GM21526 (cell line): Measurements from ENCODE around the gene AIF1.

Experiments used
- ATAC-seq: cut with Tn5 transposase; IDR thresholded peaks from one replicate; pipeline ENCODE4 v1.9.1; 2021; ENCODE audit warnings: moderate library complexity; ENCODE audit not compliant: unreplicated experiment, low FRiP score

The AIF1 gene

GRCh38 chr6:31661262-31662123, 46.5 kb downstream of the AIF1 start:
- ATAC-seq = no peak

- ATAC-seq = no peak
Measured at GRCh38 chr6:31662124-31662723, 47.2 kb downstream of the AIF1 start.

GRCh38 chr6:31663126-31663960, 48.3 kb downstream of the AIF1 start:
- ATAC-seq = no peak

- ATAC-seq = no peak
Measured at GRCh38 chr6:31663961-31664789, 49.1 kb downstream of the AIF1 start.

- no peak for ATAC-seq
Measured at GRCh38 chr6:31664790-31665500, 49.9 kb downstream of the AIF1 start, which contains the start of gene GPANK1. Gene GPANK1, minus strand, starts transcription at chr6:31664997. Its CDS starts 519 bp downstream, at chr6:31664478.

GRCh38 chr6:31665501-31666336, 50.7 kb downstream of the AIF1 start, which contains the start of gene CSNK2B:
Gene CSNK2B, plus strand, starts transcription at chr6:31666080. Its CDS starts 752 bp downstream, at chr6:31666832.
- peak; percentile 71 for ATAC-seq

GRCh38 chr6:31666337-31666965, 51.4 kb downstream of the AIF1 start:
- no peak for ATAC-seq
